ENCODE results near the gene MANF.

Gene MANF

DNA sequence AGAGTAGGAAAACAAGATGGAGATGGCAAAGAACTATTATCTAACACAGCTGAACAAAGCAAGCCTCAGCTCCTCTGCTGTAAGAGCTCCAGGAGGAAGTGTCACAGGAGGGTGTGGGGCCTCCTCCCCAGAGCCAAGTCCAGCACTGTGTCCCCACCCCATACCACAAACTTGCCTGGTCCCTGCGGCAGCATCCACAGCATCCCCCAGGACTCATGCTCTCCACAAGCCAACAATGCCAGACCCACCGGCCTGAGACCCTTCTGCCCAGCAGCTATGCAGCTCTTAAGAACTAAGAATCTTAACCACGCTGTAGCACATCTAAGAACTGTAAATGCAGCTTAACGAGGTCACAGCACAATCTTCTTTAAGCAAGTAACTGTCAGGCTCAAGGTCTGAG lies 15.1 kb downstream of the MANF start:
- no peak overlapping the region for H3K4me3 ChIP-seq (replicated peaks; ENCODE audit: low read depth, low read length)
- DNase-seq (ENCODE audit: low read depth), result no peak
- TF ChIP-seq CTCF (IDR thresholded peaks at IDR 0.05; ENCODE audit: low read length, missing control alignments), result no peak

DNA sequence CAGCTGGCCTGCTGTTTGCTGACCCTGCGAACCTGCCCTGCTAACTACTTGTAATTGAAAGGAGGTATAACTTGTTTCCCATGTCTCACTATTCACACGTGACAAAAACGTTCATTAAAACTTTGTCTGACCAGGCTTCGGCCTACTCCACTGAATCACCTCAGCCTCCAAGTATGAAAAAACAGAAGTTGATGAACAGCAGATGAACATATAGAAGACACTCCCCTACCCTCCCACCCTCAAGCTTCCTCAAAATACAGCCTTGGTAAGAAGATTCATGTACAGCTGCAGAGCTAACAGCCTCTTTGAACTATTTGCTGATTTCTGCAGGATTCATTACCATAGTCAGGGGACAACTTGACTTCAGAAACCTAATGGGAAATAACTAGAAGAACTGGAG lies 16.6 kb downstream of the MANF start:
- H3K4me3 ChIP-seq (replicated peaks; ENCODE audit: low read depth, low read length), result no peak overlapping the region
- DNase-seq (ENCODE audit: low read depth), result no peak

DNA sequence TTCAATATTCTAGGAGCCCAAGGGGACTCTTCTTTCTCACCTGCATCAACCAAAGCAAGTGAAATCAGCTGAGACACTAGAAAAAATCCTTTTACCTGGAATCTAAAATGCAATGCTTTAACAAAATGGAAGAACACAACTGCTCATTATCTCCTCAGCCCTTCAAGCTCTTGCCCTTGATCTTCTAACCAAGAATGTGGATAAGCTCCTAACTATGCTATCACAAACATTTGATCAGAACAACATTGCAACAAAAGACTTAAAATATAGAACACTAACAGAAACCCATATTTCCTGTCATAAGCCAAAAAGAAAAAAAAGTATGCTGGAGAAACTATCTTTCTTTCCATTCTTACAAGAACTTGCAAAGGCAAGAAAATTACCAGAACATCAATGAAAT lies 18.6 kb downstream of the MANF start:
- TF ChIP-seq CTCF (IDR thresholded peaks at IDR 0.05; ENCODE audit: low read length, missing control alignments), result no peak
- H3K4me3 ChIP-seq (replicated peaks; ENCODE audit: low read depth, low read length), result no peak overlapping the region
- DNase-seq (ENCODE audit: low read depth), result no peak

More for the DNA sequence above, 16.6 kb downstream of the MANF start:
- no peak for TF ChIP-seq CTCF (IDR thresholded peaks at IDR 0.05; ENCODE audit: low read length, missing control alignments)

GRCh38 chr3:51408021-51408420 lies 22.9 kb downstream of the MANF start:
- no peak for TF ChIP-seq CTCF (IDR thresholded peaks at IDR 0.05; ENCODE audit: low read length, missing control alignments)
- no peak for DNase-seq (ENCODE audit: low read depth)
- no peak overlapping the region for H3K4me3 ChIP-seq (replicated peaks; ENCODE audit: low read depth, low read length)

- no peak overlapping the region for H3K4me3 ChIP-seq (replicated peaks; ENCODE audit: low read depth, low read length)
- no peak for TF ChIP-seq CTCF (IDR thresholded peaks at IDR 0.05; ENCODE audit: low read length, missing control alignments)
- DNase-seq (ENCODE audit: low read depth), result no peak
These were observed 23.7 kb downstream of the MANF start for GRCh38 chr3:51408813-51409212.

- no peak for TF ChIP-seq CTCF (IDR thresholded peaks at IDR 0.05; ENCODE audit: low read length, missing control alignments)
- DNase-seq (ENCODE audit: low read depth), result no peak
- H3K4me3 ChIP-seq (replicated peaks; ENCODE audit: low read depth, low read length), result no peak overlapping the region
These were observed 37.1 kb downstream of the MANF start for GRCh38 chr3:51422211-51422610.

GRCh38 chr3:51426921-51427320 lies 41.8 kb downstream of the MANF start:
- no peak for DNase-seq (ENCODE audit: low read depth)
- no peak overlapping the region for H3K4me3 ChIP-seq (replicated peaks; ENCODE audit: low read depth, low read length)
- TF ChIP-seq CTCF (IDR thresholded peaks at IDR 0.05; ENCODE audit: low read length, missing control alignments), result no peak
